NCI-H226 (cell line): ENCODE data around the gene WNT9A.
A peak's percentile ranks its signal among the peaks of the same experiment; 100 is the strongest.

Experiments
- DNase-seq: peaks from one replicate; pipeline ENCODE4 v3.0.0-alpha.2; 2015

WNT9A gene

GRCh38 chr1:227941509-227942020 lies 6.2 kb downstream of the WNT9A start:
- DNase-seq = no peak

- DNase-seq = no peak
These were observed 6.9 kb downstream of the WNT9A start for GRCh38 chr1:227940791-227941241.

GRCh38 chr1:227939791-227940771 lies 7.7 kb downstream of the WNT9A start:
- DNase-seq = no peak

GRCh38 chr1:227938911-227939790 lies 8.6 kb downstream of the WNT9A start:
- no peak for DNase-seq

- no peak for DNase-seq
These were observed 9.5 kb downstream of the WNT9A start for GRCh38 chr1:227938276-227938675.

GRCh38 chr1:227937838-227938145 lies 9.9 kb downstream of the WNT9A start:
- DNase-seq = no peak

GRCh38 chr1:227937031-227937837 lies 10.5 kb downstream of the WNT9A start:
- no peak for DNase-seq

- DNase-seq = no peak
These were observed 11.9 kb downstream of the WNT9A start for GRCh38 chr1:227935826-227936225.

- peak; percentile 62 for DNase-seq
These were observed 13.0 kb downstream of the WNT9A start for GRCh38 chr1:227934476-227935313.

GRCh38 chr1:227929751-227930472 lies 17.8 kb downstream of the WNT9A start:
- DNase-seq = no peak

- no peak for DNase-seq
These were observed 18.8 kb downstream of the WNT9A start for GRCh38 chr1:227928811-227929375.

GRCh38 chr1:227927971-227928741 lies 19.6 kb downstream of the WNT9A start:
- DNase-seq = no peak

GRCh38 chr1:227926896-227927885 lies 20.5 kb downstream of the WNT9A start:
- DNase-seq = no peak

- DNase-seq = no peak
These were observed 21.4 kb downstream of the WNT9A start for GRCh38 chr1:227926216-227926791.

GRCh38 chr1:227925582-227926198 lies 22.0 kb downstream of the WNT9A start:
- DNase-seq = no peak

- no peak for DNase-seq
These were observed 22.7 kb downstream of the WNT9A start for GRCh38 chr1:227924833-227925574.
